SKM-1 (cell line): ENCODE measurements around the gene ACCS.
A peak's percentile ranks its signal among the peaks of the same experiment; 100 is the strongest.

Source experiments
- DNase-seq: peaks from one replicate; lab custom pipeline; 2025; ENCODE audit not compliant: unreplicated experiment; lab: John Stamatoyannopoulos, UW

ACCS gene

GRCh38 chr11:44128729-44129128 lies 62.7 kb downstream of the ACCS start:
- no peak for DNase-seq

DNA sequence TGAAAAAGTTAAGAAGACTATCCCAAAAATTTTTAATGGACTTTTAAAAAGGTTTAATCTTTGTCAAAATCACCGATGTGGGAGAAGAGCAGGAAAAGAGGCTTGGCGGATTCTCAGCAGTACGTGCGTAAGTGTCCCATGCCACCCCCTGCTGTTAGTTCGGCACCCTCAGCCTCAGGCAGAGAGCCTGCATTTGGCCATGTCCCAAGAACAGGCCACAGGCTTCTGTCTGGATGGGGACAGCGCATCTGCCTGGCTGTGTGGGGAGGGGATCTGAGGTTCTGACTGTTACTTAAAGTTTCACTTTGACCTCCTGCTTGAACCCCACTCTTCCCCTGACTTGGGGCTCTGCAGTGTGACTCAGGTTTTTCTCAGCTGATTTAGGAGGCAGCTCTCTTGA lies 64.7 kb downstream of the ACCS start:
- DNase-seq, result no peak

DNA sequence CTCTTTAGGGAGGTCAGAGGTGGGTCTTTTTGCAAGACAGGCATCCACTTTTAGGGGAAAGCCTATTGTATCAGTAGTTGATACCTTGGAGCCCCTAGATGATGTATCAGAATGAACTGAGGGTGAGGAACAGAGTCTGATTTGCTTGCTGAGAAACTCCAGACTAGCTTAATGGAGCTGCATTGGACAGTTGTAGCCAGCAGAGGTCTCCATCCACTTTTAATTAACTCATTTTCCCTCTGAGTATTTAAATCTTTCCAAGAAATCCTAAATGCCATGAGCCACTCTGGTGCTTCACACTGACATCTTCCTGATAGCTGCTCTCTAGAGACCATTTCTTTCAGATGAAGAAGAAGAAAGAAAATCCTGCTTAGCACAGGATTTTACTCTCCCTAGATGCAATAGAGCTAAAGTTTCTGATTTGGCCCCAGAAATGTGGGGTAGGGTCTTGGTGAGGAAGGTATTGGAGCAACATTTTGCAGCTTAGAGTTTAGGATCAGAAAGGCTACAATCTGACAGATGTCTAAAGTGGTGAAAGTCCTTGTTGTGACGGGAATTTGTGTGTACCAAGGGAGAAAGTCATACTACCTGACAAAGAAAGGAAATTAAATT lies 67.4 kb downstream of the ACCS start:
- peak; percentile 14 for DNase-seq
